Cardiac muscle cell (in vitro differentiated cells and primary cell): ENCODE measurements around the gene GBF1. TPM values are rescaled to one million over a fixed set of nuclear protein-coding genes. Genes with fewer than 3 reads are reported as not detected.
"Not testable (repeated sequence)": the region's sequence is repeated elsewhere in the genome, so short reads cannot be mapped to it uniquely, and the experiment has no call there.

ENCODE experiments used
- DNase-seq, 2 donors: peaks; one replicate each; pipeline versions ENCODE4 v3.0.0 to v3.0.0-alpha.2; 2010 to 2017; ENCODE audit warnings: low read depth in 1 of 2, low spot score in 1 of 2
- H3K27ac ChIP-seq: fragments of 200-600 bp; sonication (generic); 2 replicates; pipeline ENCODE4 v1.5.1; 2016
- H3K27me3 ChIP-seq: fragments of 200-600 bp; sonication (generic); 2 replicates; pipeline ENCODE4 v1.6.0; 2016; ENCODE audit warnings: control low read depth
- H3K36me3 ChIP-seq: fragments of 200-600 bp; sonication (generic); 2 replicates; pipeline ENCODE4 v1.5.1; 2016; ENCODE audit warnings: control low read depth
- H3K4me1 ChIP-seq: fragments of 200-600 bp; sonication (generic); 2 replicates; pipeline ENCODE4 v1.8.1; 2017; ENCODE audit warnings: low read depth, mild to moderate bottlenecking, mixed run types
- H3K4me3 ChIP-seq: fragments of 200-600 bp; sonication (generic); 2 replicates; pipeline ENCODE4 v1.5.1; 2016; ENCODE audit warnings: mild to moderate bottlenecking
- H3K9me3 ChIP-seq: fragments of 200-600 bp; sonication (generic); 2 replicates; pipeline ENCODE4 v1.5.1; 2017; ENCODE audit warnings: low read depth, mild to moderate bottlenecking, control low read depth
- CTCF ChIP-seq: IDR thresholded peaks from 2 replicates; pipeline ENCODE4 v1.5.1; 2012; ENCODE audit warnings: low read depth, mild to moderate bottlenecking, low read length
- polyA plus RNA-seq: library from polyadenylated mRNA; unstranded; fragments of >200 nt; fragmentation: Nextera tagmentation; extraction: Ambion mirVana; gene quantifications from 2 replicates; pipeline ENCODE4 v1.2.1, GENCODE V29; 2016
- total RNA-seq: library from RNA; depleted of rRNA; stranded (reverse); fragments of >200 nt; gene quantifications from 2 replicates; pipeline ENCODE4 v1.2.3, GENCODE V29; 2016

Gene GBF1
- total and polyA plus RNA-seq, 2 experiments from 2014 or later = 42.1 to 75.6 TPM

GRCh38 chr10:102202386-102202785, 42.9 kb upstream of the GBF1 start:
- Histone ChIP-seq H3K4me1 (no peaks in the 10 kb centered on the region), H3K36me3 (no peaks in the 10 kb centered on the region), H3K27me3 (no peaks in the 10 kb centered on the region), H3K4me3 (no peak overlapping the region), H3K9me3 (no peaks in the 10 kb centered on the region), H3K27ac (no peak overlapping the region)
- TF ChIP-seq CTCF = no peak
- no peak for DNase-seq

- no peak for TF ChIP-seq CTCF
- DNase-seq = peak in 1 of 2 donors; percentile 68
- peaks cover 3% of the 10 kb centered on the region for H3K27me3 ChIP-seq
- H3K4me1 ChIP-seq = no peaks in the 10 kb centered on the region
- H3K4me3 ChIP-seq = no peak overlapping the region
- no peaks in the 10 kb centered on the region for H3K9me3 ChIP-seq
- no peak overlapping the region for H3K27ac ChIP-seq
- no peaks in the 10 kb centered on the region for H3K36me3 ChIP-seq
Measured at GRCh38 chr10:102208311-102209035, 36.9 kb upstream of the GBF1 start.

DNA sequence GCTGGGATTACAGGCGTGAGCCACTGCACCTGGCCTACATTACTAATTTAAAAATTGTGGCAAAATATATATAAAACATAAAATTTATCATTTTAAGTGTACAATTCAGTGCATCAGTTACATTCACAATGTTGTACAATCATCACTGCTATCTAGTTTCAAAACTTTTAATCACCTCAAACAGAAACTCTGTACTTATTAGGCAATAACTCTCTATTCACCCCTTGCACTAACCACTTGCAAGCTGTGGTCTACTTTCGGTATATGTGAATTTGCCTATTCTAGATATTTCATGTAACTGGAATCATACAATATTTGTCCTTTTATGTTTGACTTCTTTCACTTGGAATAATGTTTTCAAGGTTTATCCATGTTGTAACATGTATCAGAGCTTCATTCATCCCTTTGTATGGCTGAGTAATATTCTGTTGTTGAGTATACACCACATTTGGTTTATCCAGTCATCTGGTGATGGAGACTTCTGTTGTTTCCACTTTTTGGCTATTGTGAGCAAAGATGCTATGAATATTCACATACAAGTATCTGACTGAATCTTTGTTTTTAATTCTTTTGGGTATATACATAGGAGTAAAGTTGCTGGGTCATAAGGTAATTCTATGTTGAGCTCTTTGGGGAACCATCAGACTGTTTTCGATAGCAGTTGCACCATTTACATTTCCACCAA, 33.6 kb upstream of the GBF1 start:
- no peaks in the 10 kb centered on the region for H3K9me3 ChIP-seq
- no peaks in the 10 kb centered on the region for H3K36me3 ChIP-seq
- H3K4me1 ChIP-seq = no peaks in the 10 kb centered on the region
- no peak overlapping the region for H3K27ac ChIP-seq
- no peak overlapping the region for H3K4me3 ChIP-seq
- no peak for DNase-seq
- no peak for TF ChIP-seq CTCF
- H3K27me3 ChIP-seq = peaks cover 3% of the 10 kb centered on the region

GRCh38 chr10:102213599-102213998, 31.7 kb upstream of the GBF1 start:
- DNase-seq, H3K4me3 ChIP-seq, H3K27ac ChIP-seq, H3K27me3 ChIP-seq, H3K4me1 ChIP-seq, H3K36me3 ChIP-seq, H3K9me3 ChIP-seq: not testable (repeated sequence)

- no peak for TF ChIP-seq CTCF
- no peaks in the 10 kb centered on the region for H3K4me1 ChIP-seq
- H3K27ac ChIP-seq = no peak overlapping the region
- H3K9me3 ChIP-seq = no peaks in the 10 kb centered on the region
- peaks cover 24% of the 10 kb centered on the region for H3K27me3 ChIP-seq
- no peak overlapping the region for H3K4me3 ChIP-seq
- DNase-seq = no peak
- no peaks in the 10 kb centered on the region for H3K36me3 ChIP-seq
Measured at GRCh38 chr10:102219370-102219769, 26.0 kb upstream of the GBF1 start.

DNA sequence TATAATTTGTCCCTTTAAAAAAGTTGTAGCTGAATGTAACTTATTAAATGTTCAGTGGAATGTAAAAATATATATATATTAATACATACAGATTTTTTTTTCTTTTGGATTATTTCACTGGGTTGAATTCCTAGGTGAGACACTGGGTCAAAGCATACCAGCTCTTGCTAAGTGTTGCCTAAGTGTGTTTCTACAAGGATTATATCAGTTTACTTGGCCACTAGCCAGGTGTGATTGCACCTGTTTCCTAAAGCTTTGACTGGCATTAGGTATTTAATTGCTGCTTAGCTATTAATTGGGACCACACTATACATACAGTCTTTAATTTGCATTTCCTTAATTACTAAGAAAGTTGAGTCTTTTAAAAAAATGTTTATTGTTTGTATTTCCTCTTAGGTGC, 24.7 kb upstream of the GBF1 start:
- no peak for DNase-seq
- no peak overlapping the region for H3K4me3 ChIP-seq
- no peak for TF ChIP-seq CTCF
- H3K27me3 ChIP-seq = peaks cover 24% of the 10 kb centered on the region
- peaks cover 2% of the 10 kb centered on the region for H3K4me1 ChIP-seq
- no peaks in the 10 kb centered on the region for H3K36me3 ChIP-seq
- no peaks in the 10 kb centered on the region for H3K9me3 ChIP-seq
- H3K27ac ChIP-seq = no peak overlapping the region
